DMS 273 treated with DMSO at 0.1 percent for 48 hours (cell line): ENCODE data around the gene KRTAP20-4.

Experiments
- DNase-seq: peaks from one replicate; lab custom pipeline; 2025; lab: John Stamatoyannopoulos, UW

The KRTAP20-4 gene

GRCh38 chr21:30620522-30620921 is at the start of gene KRTAP20-4:
Gene KRTAP20-4 (plus strand): TSS chr21:30620627.
- DNase-seq, result no peak

DNA sequence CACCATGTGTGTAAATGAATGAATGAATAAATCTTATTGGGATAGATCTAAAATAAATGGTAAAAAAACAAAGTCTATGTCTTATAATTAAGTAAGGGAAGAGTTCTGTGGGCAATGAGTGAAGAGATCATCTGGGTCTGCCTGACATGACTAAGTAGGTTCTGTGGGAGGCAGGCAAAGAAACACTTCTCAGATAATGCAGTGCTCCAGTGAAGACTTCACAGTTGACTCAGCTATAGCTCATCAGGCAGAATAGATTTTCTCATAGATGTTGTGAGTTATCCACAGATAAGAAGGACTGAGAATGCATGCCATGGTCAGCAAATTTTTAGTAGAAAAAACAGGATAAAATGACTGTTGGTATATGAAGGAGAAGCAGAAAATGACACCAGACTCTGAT is 42.7 kb upstream of the KRTAP20-4 start:
- no peak for DNase-seq

- no peak for DNase-seq
These were observed 41.1 kb upstream of the KRTAP20-4 start for GRCh38 chr21:30579346-30579745.

DNA sequence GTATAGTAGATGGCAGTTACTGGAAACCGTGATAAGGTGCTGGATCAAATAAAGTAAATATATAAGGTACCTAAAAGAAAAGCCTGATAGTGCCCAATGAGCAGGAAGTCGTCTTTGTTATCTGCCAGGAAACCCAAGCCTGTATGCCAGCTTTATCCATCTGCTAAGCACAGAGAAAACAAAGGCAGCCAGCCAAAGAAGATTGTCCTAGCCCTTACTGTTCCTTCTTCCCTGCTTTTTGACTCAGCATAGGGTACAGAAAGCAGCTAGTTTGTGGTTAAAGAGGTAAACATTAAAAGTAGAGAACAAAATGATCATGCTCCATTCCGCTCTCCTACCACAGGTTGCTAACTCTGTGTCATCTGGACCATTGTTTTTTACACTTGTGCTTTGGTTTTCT is 40.3 kb upstream of the KRTAP20-4 start:
- no peak for DNase-seq

DNA sequence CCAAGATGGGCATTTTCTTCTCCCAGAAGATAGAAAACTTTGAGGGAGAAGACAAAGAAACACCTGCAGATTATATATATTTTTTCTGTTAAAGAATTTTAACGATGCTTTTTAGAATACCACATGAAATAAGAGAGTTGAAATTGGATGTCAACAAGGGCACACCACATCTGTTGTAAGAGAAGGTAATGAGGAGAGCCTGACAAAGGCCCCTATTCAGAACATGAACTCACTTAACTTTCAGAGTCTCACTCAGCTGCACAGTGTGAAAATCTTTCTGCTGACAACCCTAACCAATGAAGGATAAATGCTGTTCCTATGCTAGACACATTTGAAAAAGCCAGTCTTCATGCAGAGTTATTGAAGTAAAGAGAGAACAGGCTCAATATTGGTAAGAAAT is 37.6 kb upstream of the KRTAP20-4 start:
- DNase-seq, result no peak

DNA sequence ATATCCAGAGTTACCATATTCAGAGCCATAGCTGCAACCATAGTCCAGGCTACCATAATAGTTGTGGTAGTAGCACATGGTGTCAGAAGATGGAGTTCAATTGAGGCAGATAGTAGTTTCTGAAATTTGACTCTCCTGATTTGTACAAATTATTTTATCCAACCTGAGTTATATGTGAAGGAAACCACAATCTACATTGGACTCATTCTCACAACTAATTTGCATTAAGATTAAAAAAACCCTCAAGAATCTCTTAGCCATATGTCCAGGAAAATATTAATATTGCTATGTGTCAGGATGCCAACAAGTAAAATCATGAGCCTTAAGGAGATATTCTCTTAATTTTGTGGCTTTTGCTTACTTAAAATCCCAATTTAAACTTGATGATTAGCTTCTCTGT is 30.1 kb upstream of the KRTAP20-4 start, which contains the start of gene KRTAP22-2:
TSS of gene KRTAP22-2 (minus strand) at position 101 of the 400 bp plus-strand sequence.
- DNase-seq, result no peak

DNA sequence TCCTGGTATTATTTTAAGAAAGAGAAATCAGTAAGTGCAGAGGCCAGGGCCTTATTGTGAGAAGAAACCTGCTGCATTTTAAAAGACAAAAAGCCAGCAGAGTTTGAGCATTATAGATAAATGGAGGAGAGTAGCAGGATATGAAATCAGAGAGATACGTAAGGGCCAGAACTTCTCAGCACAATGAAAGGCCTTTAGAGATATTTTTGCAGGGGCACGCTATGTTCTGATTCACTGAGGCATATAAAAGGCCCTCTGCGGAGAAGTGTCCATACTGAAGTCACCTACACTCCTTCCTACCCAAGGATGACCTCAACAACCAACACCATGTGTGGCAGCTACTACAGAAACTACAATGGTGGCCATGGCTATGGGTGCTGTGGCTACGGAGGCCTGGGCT is 28.3 kb upstream of the KRTAP20-4 start, which contains the start of gene KRTAP6-3:
TSS of gene KRTAP6-3 (plus strand) at position 301 of the 400 bp plus-strand sequence. CDS start at position 307, 6 bp downstream.
- DNase-seq, result no peak

DNA sequence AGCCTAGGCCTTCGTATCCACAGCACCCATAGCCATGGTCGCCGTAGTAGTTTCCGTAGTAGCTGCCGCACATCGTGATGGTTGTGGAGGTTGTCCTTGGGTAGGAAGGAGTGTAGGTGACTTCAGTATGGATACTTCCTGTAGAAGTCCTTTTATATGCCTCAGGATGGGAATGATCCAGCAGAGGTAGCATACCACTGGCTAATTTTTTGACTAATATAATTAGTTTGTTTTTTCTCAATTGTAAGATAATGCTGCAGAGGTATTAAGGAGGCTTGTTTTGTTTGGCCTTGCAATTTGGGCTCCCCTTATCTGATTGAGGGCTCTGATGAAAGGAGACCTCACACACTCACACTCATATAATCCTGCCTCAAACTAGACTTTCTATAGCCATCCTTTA is 21.6 kb upstream of the KRTAP20-4 start, which contains the start of gene KRTAP6-2:
TSS of gene KRTAP6-2 (minus strand) at position 101 of the 400 bp plus-strand sequence. CDS start at position 73, 28 bp downstream.
- no peak for DNase-seq

DNA sequence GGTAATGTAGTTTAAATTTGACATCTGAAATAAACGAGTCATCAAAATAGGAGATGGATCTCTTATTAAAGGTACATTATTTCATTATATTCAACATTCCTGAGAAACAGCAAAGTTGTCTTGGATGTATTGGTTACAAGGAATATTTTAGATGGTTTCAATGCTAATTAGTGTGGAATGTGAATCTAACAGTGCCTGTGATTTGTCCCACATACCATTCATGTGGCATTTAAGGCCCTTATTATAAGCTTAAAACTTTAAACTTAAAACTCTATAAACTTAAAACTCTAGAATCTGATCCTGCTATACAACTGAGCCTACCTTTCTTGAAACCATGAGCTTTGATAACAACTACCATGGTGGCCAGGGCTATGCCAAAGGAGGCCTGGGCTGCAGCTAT is 19.6 kb upstream of the KRTAP20-4 start, which contains the start of gene KRTAP22-1:
TSS of gene KRTAP22-1 (plus strand) at position 301 of the 400 bp plus-strand sequence.
- no peak for DNase-seq

GRCh38 chr21:30605968-30606367 is 14.5 kb upstream of the KRTAP20-4 start:
- no peak for DNase-seq

- DNase-seq, result no peak
These were observed 8.3 kb upstream of the KRTAP20-4 start for GRCh38 chr21:30612132-30612531.

GRCh38 chr21:30613836-30614235 is 6.6 kb upstream of the KRTAP20-4 start, which contains the start of gene KRTAP6-1:
Gene KRTAP6-1 (minus strand): TSS chr21:30613930. CDS start chr21:30613904, 26 bp downstream.
- no peak for DNase-seq

GRCh38 chr21:30615199-30615598 is 5.2 kb upstream of the KRTAP20-4 start:
- no peak for DNase-seq

- DNase-seq, result no peak
These were observed 4.3 kb upstream of the KRTAP20-4 start, which contains the start of gene KRTAP20-1 for GRCh38 chr21:30616125-30616524. Gene KRTAP20-1 (plus strand): TSS chr21:30616425. CDS start chr21:30616455, 30 bp downstream.

DNA sequence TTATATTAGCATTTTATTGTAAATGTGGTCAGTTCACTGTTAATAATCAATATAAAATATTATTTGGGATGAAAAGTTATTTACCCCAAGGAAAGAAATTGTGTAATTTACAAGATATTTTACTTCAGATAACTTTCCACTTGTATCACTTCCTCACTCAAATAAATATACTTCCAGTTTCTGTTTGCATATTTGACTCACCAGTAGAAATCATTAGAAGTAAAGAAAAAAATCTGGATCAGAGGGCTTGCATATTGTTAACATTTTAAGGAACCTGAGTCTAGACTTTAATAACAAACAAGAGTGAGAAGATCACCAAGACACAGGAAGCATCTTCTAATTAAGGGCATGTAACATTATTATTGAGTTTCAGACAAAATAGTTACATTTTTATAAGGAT is 347 bp upstream of the KRTAP20-4 start:
- no peak for DNase-seq

GRCh38 chr21:30623362-30623761 is 2.9 kb downstream of the KRTAP20-4 start:
- no peak for DNase-seq

DNA sequence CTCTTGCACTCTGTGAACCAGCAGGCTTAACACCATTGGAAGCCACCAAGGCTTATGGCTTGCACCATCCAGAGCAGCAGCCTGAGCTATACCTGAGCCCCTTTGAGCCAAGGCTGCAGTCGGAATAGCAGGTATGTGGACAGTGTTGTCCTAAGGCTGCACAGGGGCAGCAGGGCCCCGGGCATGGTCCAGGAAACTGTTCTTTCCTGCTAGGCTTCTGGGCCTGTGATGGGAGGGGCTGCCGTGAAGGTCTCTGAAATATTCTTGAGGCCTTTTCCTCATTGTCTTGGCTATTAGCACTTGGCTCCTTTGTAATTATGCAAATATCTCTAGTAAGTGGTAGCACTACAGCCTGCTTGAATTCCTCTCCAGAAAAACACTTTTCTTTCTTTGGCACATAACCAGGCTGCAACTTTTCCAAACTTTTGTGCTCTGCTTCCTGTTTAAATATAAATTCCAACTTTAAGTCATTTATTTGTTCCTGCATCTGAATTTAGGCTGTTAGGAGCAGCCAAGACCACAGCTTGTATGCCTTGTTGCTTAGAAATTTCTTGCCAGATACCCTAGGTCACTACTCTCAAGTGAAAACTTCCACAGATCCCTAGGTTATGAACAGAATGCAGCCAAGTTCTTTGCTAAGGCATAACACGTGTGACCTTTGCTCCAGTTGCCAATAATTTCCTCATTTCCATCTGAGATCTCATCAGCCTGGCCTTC is 5.2 kb downstream of the KRTAP20-4 start:
- DNase-seq, result no peak

- DNase-seq, result no peak
These were observed 7.7 kb downstream of the KRTAP20-4 start for GRCh38 chr21:30628109-30628508.

DNA sequence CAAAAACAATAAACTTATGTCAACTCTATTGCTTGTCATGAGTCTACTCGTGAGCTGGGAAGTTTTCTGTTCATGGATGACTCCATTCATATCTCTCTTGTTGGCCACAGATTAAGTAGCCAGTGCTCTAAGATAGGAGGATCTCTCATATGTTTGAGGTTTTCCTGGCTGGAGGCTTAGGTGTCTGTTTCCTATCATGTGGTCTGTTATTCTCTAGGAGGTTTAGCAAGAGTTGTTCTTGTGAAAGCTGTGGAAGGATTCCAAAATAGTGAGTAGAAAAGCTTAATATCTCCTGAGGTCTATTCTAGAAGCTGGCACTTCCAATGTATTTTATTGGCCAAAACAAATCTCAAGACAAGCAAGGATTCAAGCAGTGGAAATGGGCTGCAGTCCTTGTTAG is 8.8 kb downstream of the KRTAP20-4 start:
- no peak for DNase-seq

- DNase-seq, result no peak
These were observed 14.5 kb downstream of the KRTAP20-4 start, which contains the start of gene KRTAP20-2 for GRCh38 chr21:30634906-30635305. Gene KRTAP20-2 (plus strand): TSS chr21:30635206. CDS start chr21:30635264, 58 bp downstream.

DNA sequence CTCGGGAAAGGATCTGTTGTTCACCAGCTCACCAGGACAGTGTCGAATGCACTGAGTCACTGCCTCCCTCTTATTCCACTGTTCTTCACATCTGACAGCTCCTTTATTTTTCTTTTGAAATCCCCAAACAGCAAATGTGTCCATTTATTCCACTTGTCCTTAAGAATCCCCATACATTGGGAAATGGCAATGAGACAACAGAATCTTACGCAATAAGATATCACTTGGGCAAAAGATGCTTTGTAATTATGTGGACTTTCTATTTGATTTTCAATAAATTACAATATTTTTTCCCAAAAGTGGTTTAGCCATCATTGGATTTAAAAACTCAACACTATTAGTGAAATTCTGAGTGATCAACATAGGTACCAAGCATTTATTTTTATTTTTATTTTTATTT is 18.3 kb downstream of the KRTAP20-4 start:
- no peak for DNase-seq

GRCh38 chr21:30642564-30642963 is 22.1 kb downstream of the KRTAP20-4 start, which contains the start of gene KRTAP20-3:
Gene KRTAP20-3 (plus strand): TSS chr21:30642864.
- DNase-seq, result no peak

- no peak for DNase-seq
These were observed 26.5 kb downstream of the KRTAP20-4 start for GRCh38 chr21:30646904-30647414.
